Lower leg skin (tissue), 4 donors: ENCODE results near the gene SPATA17. TPM values are rescaled to one million over a fixed set of nuclear protein-coding genes. Genes with fewer than 3 reads are reported as not detected.

Experiments used
- DNase-seq, 2 donors: peaks; one replicate each; pipeline ENCODE4 v3.0.0-alpha.2; 2019; ENCODE audit warnings: low spot score in 2 of 2
- H3K4me3 ChIP-seq: fragments of 200-600 bp; sonication (generic); 2 replicates; pipeline ENCODE4 v1.5.1; 2017; ENCODE audit warnings: mild to moderate bottlenecking, low read depth; ENCODE audit not compliant: poor library complexity, severe bottlenecking
- POLR2A ChIP-seq, 2 donors: fragments of 450-650 bp; IDR thresholded peaks; one replicate each; pipeline ENCODE4 v1.6.1; 2016 to 2017; ENCODE audit warnings: antibody characterized with exemption in 2 of 2, mild to moderate bottlenecking in 1 of 2, moderate library complexity in 1 of 2
- WGBS, 2 donors: methylation state at CpG; one replicate each; pipeline ENCODE4 v1.1.5; 2018; 5-methylcytosine and 5-hydroxymethylcytosine counted together
- intact Hi-C: fragments of 100-400 bp; cut with DNase I; formaldehyde crosslinking; loops from one replicate; pipeline ENCODE4 v1.15.0; 2023; ENCODE audit warnings: low total_unique reads
- total RNA-seq, 4 donors: library from RNA; depleted of rRNA; stranded (reverse); fragments of >200 nt; gene quantifications; one replicate each; pipeline ENCODE4 v1.1.0, GENCODE V29; 2016
- TF ChIP-seq, protein P1 (sequence below), 3 donors: fragments of 450-650 bp; IDR thresholded peaks; one replicate each; pipeline ENCODE4 v1.5.1; 2016; ENCODE audit warnings: antibody characterized with exemption in 3 of 3, mild to moderate bottlenecking in 3 of 3, moderate library complexity in 2 of 3

The SPATA17 gene
- total RNA-seq, 4 donors from 2014 or later, result 0.06 to 1.6 TPM; not detected in 2

DNA sequence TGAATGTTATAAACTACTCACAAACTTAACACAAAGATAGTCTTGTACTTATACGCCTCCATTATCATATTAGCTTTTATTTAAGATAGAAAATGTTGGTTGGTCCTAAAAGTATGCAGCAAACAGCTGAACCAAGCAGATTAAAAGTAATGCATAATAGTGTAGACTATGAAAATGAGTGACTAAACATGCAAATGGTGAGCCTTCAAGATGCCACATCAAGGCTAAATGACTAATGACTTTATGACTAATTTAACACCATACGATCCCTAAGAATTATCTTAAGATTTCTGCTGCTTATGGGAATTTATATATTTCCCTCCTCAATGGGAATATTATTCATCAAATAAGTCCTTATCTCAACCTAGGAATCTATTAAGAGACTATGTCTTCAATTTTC lies 4.8 kb upstream of the SPATA17 start:
- DNase-seq, result no peak
- no peak for TF ChIP-seq POLR2A (IDR thresholded peaks at IDR 0.05)
- TF ChIP-seq, protein P1, sequence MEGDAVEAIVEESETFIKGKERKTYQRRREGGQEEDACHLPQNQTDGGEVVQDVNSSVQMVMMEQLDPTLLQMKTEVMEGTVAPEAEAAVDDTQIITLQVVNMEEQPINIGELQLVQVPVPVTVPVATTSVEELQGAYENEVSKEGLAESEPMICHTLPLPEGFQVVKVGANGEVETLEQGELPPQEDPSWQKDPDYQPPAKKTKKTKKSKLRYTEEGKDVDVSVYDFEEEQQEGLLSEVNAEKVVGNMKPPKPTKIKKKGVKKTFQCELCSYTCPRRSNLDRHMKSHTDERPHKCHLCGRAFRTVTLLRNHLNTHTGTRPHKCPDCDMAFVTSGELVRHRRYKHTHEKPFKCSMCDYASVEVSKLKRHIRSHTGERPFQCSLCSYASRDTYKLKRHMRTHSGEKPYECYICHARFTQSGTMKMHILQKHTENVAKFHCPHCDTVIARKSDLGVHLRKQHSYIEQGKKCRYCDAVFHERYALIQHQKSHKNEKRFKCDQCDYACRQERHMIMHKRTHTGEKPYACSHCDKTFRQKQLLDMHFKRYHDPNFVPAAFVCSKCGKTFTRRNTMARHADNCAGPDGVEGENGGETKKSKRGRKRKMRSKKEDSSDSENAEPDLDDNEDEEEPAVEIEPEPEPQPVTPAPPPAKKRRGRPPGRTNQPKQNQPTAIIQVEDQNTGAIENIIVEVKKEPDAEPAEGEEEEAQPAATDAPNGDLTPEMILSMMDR (IDR thresholded peaks at IDR 0.05), result no peak
- intact Hi-C loops, result no loop called here
- 75 to 78% methylated on average over 2 of the region's 2 CpGs for WGBS, 2 donors
- H3K4me3 ChIP-seq, result no peak overlapping the region

DNA sequence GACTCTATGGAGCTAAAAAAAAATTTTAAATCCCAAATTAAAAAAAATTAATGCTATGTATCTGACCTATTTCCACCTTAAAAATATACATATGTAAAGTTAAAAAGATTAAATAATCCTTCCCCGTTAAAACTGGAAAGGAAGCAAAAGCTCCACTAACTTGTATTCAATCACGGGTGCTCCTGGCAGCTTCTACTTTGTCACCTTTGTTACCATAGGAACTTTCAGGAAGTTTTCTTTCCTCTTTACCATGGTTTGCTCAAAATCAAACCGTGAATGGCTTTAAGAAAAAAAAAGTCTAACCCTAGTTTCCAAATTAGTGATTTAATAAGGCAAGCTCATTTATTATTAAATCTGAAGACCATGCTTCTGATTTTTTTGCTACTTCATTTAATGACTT lies 3.7 kb upstream of the SPATA17 start:
- intact Hi-C loops, result no loop called here
- no peak for DNase-seq
- no peak overlapping the region for H3K4me3 ChIP-seq
- TF ChIP-seq POLR2A (IDR thresholded peaks at IDR 0.05), result no peak
- TF ChIP-seq, protein P1 (IDR thresholded peaks at IDR 0.05), result no peak
- 26 to 29% methylated on average over 3 of the region's 3 CpGs for WGBS, 2 donors

DNA sequence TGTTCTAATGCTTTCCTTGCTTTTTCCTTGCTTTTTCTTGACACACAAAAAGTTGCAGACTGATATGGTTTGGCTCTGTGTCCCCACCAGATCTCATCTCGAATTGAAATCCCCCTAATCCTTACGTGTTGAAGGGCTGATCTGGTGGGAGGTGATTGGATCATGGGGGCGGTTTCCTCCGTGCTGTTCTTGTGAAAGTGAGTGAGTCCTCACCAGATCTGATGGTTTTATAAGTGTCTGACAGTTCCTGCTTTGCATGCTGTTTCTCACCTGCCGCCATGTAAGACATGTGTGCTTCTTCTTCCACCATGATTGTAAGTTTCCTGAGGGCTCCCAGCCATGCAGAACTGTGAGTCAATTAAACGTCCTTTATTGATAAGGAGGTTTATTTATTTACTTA lies 11.3 kb downstream of the SPATA17 start:
- intact Hi-C loops, result no loop called here
- 67 to 77% methylated on average over 6 of the region's 6 CpGs for WGBS, 2 donors
- TF ChIP-seq POLR2A (IDR thresholded peaks at IDR 0.05), result no peak
- TF ChIP-seq, protein P1 (IDR thresholded peaks at IDR 0.05), result no peak

DNA sequence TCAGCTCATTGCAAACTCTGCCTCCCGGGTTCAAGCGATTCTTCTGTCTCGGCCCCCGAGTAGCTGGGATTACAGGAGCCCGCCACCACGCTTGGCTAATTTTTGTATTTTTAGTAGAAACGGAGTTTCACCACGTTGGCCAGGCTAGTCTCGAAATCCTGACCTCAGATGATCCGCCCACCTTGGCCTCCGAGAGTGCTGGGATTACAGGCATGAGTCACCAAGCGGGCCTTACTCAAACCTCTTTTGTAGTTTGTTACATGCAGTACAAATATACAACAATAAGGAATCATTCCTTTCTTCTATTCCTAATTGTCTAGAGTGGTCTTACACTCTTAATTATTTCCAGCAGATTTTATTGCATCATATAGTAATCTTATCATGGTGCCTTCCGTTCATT lies 16.6 kb downstream of the SPATA17 start:
- TF ChIP-seq, protein P1 (IDR thresholded peaks at IDR 0.05), result no peak
- no peak for TF ChIP-seq POLR2A (IDR thresholded peaks at IDR 0.05)
- no peak for DNase-seq
- H3K4me3 ChIP-seq, result no peak overlapping the region
- intact Hi-C loops, result no loop called here
- 90 to 95% methylated on average over 12 to 13 of the region's 13 CpGs for WGBS, 2 donors

More for the DNA sequence above, 11.3 kb downstream of the SPATA17 start:
- H3K4me3 ChIP-seq, result no peak overlapping the region
- DNase-seq, result no peak

DNA sequence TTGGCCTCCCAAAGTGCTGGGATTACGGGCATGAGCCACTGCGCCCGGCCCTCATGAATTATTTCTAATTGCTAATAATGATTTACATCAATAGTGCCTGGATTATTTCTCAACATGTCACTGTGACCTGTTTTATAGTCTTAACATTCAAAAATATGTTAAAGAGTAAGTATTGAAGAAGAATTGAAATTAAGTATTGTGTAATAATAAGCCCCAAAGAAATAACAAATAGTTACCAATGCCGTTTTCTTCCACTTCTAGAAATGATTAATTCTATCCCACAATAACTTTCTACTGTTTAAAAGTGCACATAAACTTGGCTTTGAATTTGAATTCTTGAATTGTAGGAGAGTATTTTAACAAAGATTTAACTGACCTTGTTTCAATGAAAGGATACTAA lies 19.5 kb downstream of the SPATA17 start:
- TF ChIP-seq, protein P1 (IDR thresholded peaks at IDR 0.05), result no peak
- no peak for TF ChIP-seq POLR2A (IDR thresholded peaks at IDR 0.05)
- 96 to 97% methylated on average over 4 of the region's 4 CpGs for WGBS, 2 donors
- intact Hi-C loops, result no loop called here
- no peak for DNase-seq
- H3K4me3 ChIP-seq, result no peak overlapping the region

DNA sequence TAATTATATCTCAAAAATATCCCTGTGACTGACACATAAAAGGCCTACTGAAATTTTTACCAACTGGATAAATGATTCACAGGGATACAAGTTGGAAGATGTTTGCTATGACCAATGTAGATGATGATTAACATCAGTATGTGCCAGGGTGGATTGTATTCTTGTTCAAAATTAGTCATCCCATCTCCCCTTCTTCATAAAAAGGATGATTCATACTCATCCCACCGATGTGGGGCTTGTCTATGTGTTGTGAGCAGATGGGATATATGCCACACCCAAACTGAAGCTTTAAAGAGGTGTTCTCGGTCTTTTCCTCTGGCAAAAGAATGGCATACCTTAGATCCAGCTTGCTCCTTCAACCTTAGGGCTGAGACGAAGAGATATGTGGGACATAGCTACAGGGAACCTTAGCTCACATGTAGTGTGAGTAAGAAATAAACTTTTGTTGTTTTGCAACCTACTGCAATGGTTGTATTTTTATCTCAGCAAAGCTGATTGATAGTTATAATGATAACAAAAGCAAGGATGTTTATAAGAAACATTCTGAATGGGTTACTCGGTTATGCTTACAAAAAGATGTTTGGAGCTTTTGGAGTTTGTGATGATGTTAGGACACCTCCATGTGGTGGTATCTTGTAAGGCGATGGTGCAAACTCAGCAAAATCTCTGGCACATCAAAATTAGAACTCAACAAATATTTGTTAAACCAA lies 29.4 kb downstream of the SPATA17 start:
- no peak for DNase-seq
- intact Hi-C loops, result no loop called here
- 40 to 43% methylated on average over 5 of the region's 5 CpGs for WGBS, 2 donors
- no peak overlapping the region for H3K4me3 ChIP-seq
- no peak for TF ChIP-seq POLR2A (IDR thresholded peaks at IDR 0.05)
- TF ChIP-seq, protein P1 (IDR thresholded peaks at IDR 0.05), result no peak
